ENCODE data around the gene ZSWIM9.
A peak's percentile ranks its signal among the peaks of the same experiment; 100 is the strongest.

GRCh38 chr19:48123907-48124651, 46.4 kb upstream of the ZSWIM9 start:
- TF ChIP-seq, protein P1, sequence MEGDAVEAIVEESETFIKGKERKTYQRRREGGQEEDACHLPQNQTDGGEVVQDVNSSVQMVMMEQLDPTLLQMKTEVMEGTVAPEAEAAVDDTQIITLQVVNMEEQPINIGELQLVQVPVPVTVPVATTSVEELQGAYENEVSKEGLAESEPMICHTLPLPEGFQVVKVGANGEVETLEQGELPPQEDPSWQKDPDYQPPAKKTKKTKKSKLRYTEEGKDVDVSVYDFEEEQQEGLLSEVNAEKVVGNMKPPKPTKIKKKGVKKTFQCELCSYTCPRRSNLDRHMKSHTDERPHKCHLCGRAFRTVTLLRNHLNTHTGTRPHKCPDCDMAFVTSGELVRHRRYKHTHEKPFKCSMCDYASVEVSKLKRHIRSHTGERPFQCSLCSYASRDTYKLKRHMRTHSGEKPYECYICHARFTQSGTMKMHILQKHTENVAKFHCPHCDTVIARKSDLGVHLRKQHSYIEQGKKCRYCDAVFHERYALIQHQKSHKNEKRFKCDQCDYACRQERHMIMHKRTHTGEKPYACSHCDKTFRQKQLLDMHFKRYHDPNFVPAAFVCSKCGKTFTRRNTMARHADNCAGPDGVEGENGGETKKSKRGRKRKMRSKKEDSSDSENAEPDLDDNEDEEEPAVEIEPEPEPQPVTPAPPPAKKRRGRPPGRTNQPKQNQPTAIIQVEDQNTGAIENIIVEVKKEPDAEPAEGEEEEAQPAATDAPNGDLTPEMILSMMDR (conservative IDR thresholded peaks at IDR 0.05 in 1 of 2, IDR thresholded peaks at IDR 0.05 in 1 of 2; ENCODE audit: low read depth in 1 of 2, low read length in 2 of 2), result peak in 1 of 2 donors; percentile 14
- no peak for TF ChIP-seq EZH2 (IDR thresholded peaks at IDR 0.05; ENCODE audit: low read length, missing control alignments)

All from fibroblast of lung (primary cell).